ENCODE results near the gene FBXO10.

The FBXO10 gene

GRCh38 chr9:37593883-37594448 lies 17.8 kb upstream of the FBXO10 start:
- no peak for DNase-seq (ENCODE audit: low read depth)

GRCh38 chr9:37592108-37592951 lies 16.1 kb upstream of the FBXO10 start, which contains the start of gene TOMM5:
TSS of gene TOMM5 (minus strand) at chr9:37592597. CDS start at chr9:37592532, 65 bp downstream.
- peak; percentile 94 for DNase-seq (ENCODE audit: low read depth)

DNA sequence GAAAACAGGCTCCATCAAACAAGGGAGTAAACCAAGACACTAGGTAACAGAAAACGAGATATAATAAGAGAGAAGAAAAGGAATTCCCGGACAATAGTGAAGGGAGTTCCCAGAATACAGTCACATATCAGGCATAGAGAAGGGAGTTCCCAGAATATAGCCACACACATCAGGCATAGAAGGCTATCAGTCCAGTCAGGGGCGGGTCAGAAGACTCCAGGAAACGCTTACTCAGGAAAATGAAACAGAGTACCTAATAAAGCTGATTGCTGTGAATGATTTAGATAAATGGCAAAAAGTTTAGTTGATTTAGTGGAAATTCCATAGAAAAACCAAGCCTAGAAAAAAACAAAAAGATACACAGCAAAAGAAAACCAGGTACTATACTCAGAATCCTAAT lies 11.3 kb upstream of the FBXO10 start:
- DNase-seq (ENCODE audit: low read depth) = no peak

GRCh38 chr9:37583522-37584121 lies 7.4 kb upstream of the FBXO10 start:
- DNase-seq (ENCODE audit: low read depth) = no peak

GRCh38 chr9:37582548-37583157 lies 6.5 kb upstream of the FBXO10 start:
- peak; percentile 79 for DNase-seq (ENCODE audit: low read depth)

- peak; percentile 22 for DNase-seq (ENCODE audit: low read depth)
Observed at GRCh38 chr9:37575511-37575914, 667 bp downstream of the FBXO10 start.

GRCh38 chr9:37575001-37575400 lies 1.2 kb downstream of the FBXO10 start:
- DNase-seq (ENCODE audit: low read depth) = no peak

DNA sequence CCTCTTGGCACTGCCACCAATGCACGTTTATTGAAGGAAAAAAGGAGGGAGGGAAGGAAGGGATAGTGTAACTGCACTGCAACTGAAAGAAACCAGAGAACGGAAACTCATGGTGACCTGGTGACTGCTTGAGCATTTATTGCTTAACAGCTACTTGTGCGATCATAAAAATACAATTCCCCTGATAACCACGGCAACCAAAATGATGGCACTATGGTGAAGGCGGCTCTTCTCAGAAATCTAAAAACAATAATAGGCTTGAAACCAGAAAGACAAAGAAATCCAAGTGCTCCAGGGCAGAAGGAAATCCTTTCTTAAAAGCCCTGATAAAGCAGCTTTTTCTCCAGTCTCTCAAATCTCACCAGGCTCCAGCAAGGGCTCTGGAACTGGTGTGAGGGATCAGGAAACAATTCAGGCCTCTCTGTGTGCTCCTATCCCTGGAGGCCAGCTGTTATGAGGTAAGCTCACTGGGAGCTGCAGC lies 1.9 kb downstream of the FBXO10 start:
- DNase-seq (ENCODE audit: low read depth) = no peak

DNA sequence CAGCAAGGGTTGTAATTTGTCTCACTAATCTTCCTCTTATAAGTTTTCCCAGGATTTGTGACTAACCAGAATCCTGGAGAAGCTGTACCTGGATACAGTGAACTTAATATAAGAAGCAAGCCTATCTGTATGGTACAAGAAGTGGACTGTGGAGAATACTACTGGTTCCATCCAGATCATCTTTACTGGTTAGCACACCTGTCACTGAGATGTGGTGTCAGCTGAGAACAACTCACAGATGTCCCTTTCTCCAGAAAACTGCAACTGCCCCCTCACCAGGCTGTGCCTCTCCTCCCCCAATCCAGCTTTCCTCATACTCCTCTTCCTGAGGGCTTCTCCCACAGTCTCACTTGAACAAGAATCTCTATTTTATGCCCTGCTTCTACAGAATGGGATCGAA lies 4.9 kb downstream of the FBXO10 start:
- no peak for DNase-seq (ENCODE audit: low read depth)

GRCh38 chr9:37566716-37567115 lies 9.5 kb downstream of the FBXO10 start:
- no peak for DNase-seq (ENCODE audit: low read depth)

GRCh38 chr9:37565661-37566618 lies 10.2 kb downstream of the FBXO10 start:
- DNase-seq (ENCODE audit: low read depth) = no peak

GRCh38 chr9:37564916-37565315 lies 11.3 kb downstream of the FBXO10 start:
- no peak for DNase-seq (ENCODE audit: low read depth)

DNA sequence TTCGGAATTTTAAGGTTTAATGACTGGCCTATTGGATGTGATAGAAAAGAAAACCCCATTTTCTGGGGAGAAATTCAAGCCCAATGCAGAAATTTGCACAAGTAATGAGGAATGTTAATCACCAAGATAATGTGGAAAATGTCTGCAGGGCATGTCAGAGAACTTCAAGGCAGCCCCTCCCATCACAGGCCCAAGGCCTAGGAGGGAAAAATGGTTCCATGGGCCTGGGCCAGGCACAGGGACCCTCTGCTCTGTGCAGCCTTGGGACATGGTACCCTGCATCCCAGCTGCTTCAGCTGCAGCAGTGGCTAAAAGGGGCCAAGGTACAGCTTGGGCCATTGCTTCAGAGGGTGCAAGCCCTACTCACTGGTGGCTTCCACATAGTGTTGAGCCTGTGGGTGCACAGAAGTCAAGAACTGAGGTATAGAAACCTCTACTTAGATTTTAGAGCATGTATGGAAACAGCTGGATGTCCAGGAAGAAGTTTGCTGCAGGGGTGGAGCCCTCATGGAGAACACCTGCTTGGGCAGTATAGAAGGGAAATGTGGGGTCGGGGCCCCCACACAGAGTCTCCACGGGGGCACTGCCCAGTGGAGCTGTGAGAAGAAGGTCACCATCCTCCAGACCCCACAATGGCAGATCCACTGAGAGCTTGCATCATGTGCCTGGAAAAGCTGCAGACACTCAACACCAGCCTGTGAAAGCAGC lies 12.2 kb downstream of the FBXO10 start:
- DNase-seq (ENCODE audit: low read depth) = no peak

DNA sequence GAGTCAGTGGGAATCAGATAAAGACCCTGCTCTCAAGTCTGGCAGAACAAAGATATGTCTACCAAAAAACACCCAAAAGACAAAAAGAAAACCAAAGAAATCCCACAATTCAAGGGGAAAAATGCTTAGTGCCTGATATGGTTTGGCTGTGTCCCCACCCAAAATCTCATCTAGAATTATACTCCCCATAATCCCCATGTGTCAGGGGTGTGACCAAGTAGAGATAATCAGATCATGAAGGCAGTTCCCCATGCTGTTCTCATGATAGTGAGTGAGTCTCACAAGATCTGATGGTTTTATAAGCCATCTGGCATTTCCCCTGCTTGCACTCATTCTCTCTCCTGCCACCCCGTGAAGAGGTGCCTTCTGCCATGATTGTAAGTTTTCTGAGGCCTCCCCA lies 13.4 kb downstream of the FBXO10 start:
- no peak for DNase-seq (ENCODE audit: low read depth)

DNA sequence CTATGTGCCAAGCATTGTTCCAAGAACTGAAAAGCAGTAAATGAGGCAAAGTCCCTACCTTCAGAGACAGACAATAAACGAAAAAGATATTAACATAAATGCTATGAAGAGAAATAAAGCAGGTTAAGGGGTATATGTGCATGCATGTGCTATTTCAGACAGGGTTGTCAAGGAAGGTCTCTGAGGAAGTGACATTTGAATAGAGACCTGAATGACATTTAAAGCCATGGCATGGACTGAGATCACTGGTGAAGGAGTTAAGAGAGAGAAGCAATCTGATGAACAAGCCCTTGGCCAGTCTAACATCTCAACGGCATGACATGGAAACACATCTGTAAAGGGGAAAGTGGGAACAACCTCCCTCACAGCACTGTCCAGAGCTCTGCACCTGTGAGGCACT lies 14.5 kb downstream of the FBXO10 start:
- no peak for DNase-seq (ENCODE audit: low read depth)

- no peak for DNase-seq (ENCODE audit: low read depth)
Observed at GRCh38 chr9:37559855-37560592, 16.2 kb downstream of the FBXO10 start.

DNA sequence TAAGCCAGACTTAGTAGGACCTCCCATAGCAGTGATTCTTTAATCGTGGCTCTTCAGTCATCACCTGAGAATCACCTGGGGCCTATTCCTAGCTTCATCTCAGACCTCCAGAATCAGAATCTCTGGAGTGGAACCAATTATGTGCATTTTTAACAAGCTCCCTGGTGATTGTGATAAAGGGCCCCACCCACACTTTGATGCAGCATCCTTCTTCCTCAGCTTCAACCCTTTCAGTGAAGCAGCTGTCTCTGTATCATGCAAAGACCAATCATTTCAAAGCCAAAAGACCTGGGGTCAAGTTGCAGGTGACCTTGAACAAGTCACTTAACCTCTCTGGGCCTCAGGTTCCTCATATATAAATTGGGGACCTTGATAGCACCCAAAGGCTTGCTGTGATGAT lies 17.1 kb downstream of the FBXO10 start:
- DNase-seq (ENCODE audit: low read depth) = no peak

GRCh38 chr9:37555786-37556185 lies 20.4 kb downstream of the FBXO10 start:
- DNase-seq (ENCODE audit: low read depth) = no peak

- DNase-seq (ENCODE audit: low read depth) = no peak
Observed at GRCh38 chr9:37554318-37554717, 21.9 kb downstream of the FBXO10 start.

GRCh38 chr9:37551888-37552287 lies 24.3 kb downstream of the FBXO10 start:
- no peak for DNase-seq (ENCODE audit: low read depth)

Measured in ELR (cell line).